Testis (tissue), 3 donors: ENCODE measurements around the gene DPEP2. TPM values are rescaled to one million over a fixed set of nuclear protein-coding genes. Genes with fewer than 3 reads are reported as not detected.

Source experiments
- DNase-seq: peaks from one replicate; pipeline ENCODE4 v3.0.0-alpha.2; 2019
- H3K27ac ChIP-seq, 2 donors: fragments of 200-600 bp; sonication (generic); one replicate each; pipeline ENCODE4 v1.5.1; 2019
- H3K27me3 ChIP-seq: fragments of 200-600 bp; sonication (generic); one replicate; pipeline ENCODE4 v1.5.1; 2019
- H3K36me3 ChIP-seq: fragments of 200-600 bp; sonication (generic); one replicate; pipeline ENCODE4 v1.5.1; 2017; ENCODE audit warnings: low read depth; ENCODE audit errors: missing control alignments
- H3K4me1 ChIP-seq: fragments of 200-600 bp; sonication (generic); one replicate; pipeline ENCODE4 v1.5.1; 2019
- H3K4me3 ChIP-seq, 2 donors: fragments of 200-600 bp; sonication (generic); one replicate each; pipeline ENCODE4 v1.5.1; 2017 to 2019
- H3K9me3 ChIP-seq: fragments of 200-600 bp; sonication (generic); one replicate; pipeline ENCODE4 v1.5.1; 2017
- CTCF ChIP-seq, 3 experiments: fragments of 450-650 bp in 2 of 3; fragments of 200-600 bp in 1 of 3; sonication (generic) in 1 of 3; IDR thresholded peaks; one replicate each; pipeline ENCODE4 v1.5.1; 2016 to 2019; ENCODE audit warnings: antibody characterized with exemption in 3 of 3, mild to moderate bottlenecking in 2 of 3, moderate library complexity in 1 of 3
- POLR2A ChIP-seq: fragments of 450-650 bp; IDR thresholded peaks from one replicate; pipeline ENCODE4 v1.6.1; 2017; ENCODE audit warnings: antibody characterized with exemption, mild to moderate bottlenecking, moderate library complexity
- WGBS, 2 donors: methylation state at CpG; one replicate each; pipeline ENCODE4 v1.1.5; 2018; 5-methylcytosine and 5-hydroxymethylcytosine counted together
- intact Hi-C: fragments of 100-400 bp; cut with DNase I; formaldehyde crosslinking; loops from one replicate; pipeline ENCODE4 v1.15.1; 2023; ENCODE audit warnings: low total_unique reads
- polyA plus RNA-seq: library from polyadenylated mRNA; stranded (reverse); fragments of 350-450 nt; fragmentation: Illumina TruSeq; extraction: RNeasy Lipid Tissue Mini Kit (QIAGEN cat#74804); gene quantifications from one replicate; pipeline ENCODE4 v1.2.3, GENCODE V29; 2014; ENCODE audit warnings: low read depth, low replicate concordance; ENCODE audit not compliant: insufficient read depth
- total RNA-seq, 2 donors: library from RNA; depleted of rRNA; stranded (reverse); fragments of >200 nt; gene quantifications; one replicate each; pipeline ENCODE4 v1.2.3, GENCODE V29; 2016

DPEP2 gene
- total and polyA plus RNA-seq, 3 donors from 2014 or later: 2.7 to 5.9 (median 3.0) TPM

GRCh38 chr16:67944690-67945391, 54.4 kb downstream of the DPEP2 start:
- Histone ChIP-seq H3K4me1 (peaks cover 15% of the 10 kb centered on the region), H3K9me3 (no peaks in the 10 kb centered on the region), H3K36me3 (no peaks in the 10 kb centered on the region), H3K4me3 (no peak overlapping the region), H3K27me3 (no peaks in the 10 kb centered on the region), H3K27ac (peak overlapping the region; percentile 42 to 60)
- intact Hi-C loops: no loop called here
- TF ChIP-seq CTCF (IDR thresholded peaks at IDR 0.05): no peak
- TF ChIP-seq POLR2A: no peak
- WGBS, 2 donors: 96% methylated on average over 8 to 24 of the region's 24 CpGs
- no peak for DNase-seq

- Histone ChIP-seq H3K4me3 (no peak within 1 kb of the TSS), H3K4me1 (peaks cover 15% of the 10 kb centered on the region), H3K9me3 (no peaks in the 10 kb centered on the region), H3K27me3 (no peaks in the 10 kb centered on the region), H3K27ac (peak within 1 kb of the TSS; percentile 42 to 60), H3K36me3 (no peaks in the 10 kb centered on the region)
- TF ChIP-seq CTCF (IDR thresholded peaks at IDR 0.05) (no peak), POLR2A (no peak)
- DNase-seq: peak; percentile 81
- intact Hi-C loops: no loop called here
- 36 to 40% methylated on average over 9 to 23 of the region's 23 CpGs for WGBS, 2 donors
These were observed 55.4 kb downstream of the DPEP2 start, which contains the start of gene LCAT for GRCh38 chr16:67943619-67944504. Gene LCAT, minus strand, starts transcription at chr16:67944120. Its CDS starts 19 bp downstream, at chr16:67944101.

GRCh38 chr16:67943256-67943618, 56.0 kb downstream of the DPEP2 start:
- 66 to 88% methylated on average over 1 to 6 of the region's 6 CpGs for WGBS, 2 donors
- H3K4me3 ChIP-seq: no peak overlapping the region
- H3K27me3 ChIP-seq: no peaks in the 10 kb centered on the region
- no peak for DNase-seq
- H3K27ac ChIP-seq: peak overlapping the region; percentile 42 to 60
- TF ChIP-seq POLR2A: no peak
- intact Hi-C loops: no loop called here
- H3K36me3 ChIP-seq: no peaks in the 10 kb centered on the region
- H3K9me3 ChIP-seq: no peaks in the 10 kb centered on the region
- peaks cover 15% of the 10 kb centered on the region for H3K4me1 ChIP-seq

- Histone ChIP-seq H3K4me3 (no peak overlapping the region), H3K4me1 (peaks cover 15% of the 10 kb centered on the region), H3K27ac (peak overlapping the region; percentile 42 to 60), H3K27me3 (no peaks in the 10 kb centered on the region), H3K36me3 (no peaks in the 10 kb centered on the region), H3K9me3 (no peaks in the 10 kb centered on the region)
- intact Hi-C loops: no loop called here
- no peak for DNase-seq
- TF ChIP-seq CTCF (IDR thresholded peaks at IDR 0.05): no peak
- no peak for TF ChIP-seq POLR2A
- 85 to 95% methylated on average over 4 to 27 of the region's 27 CpGs for WGBS, 2 donors
These were observed 56.6 kb downstream of the DPEP2 start for GRCh38 chr16:67942510-67943255.

- intact Hi-C loops: no loop called here
- Histone ChIP-seq H3K9me3 (no peaks in the 10 kb centered on the region), H3K4me3 (no peak overlapping the region), H3K27me3 (no peaks in the 10 kb centered on the region), H3K27ac (no peak overlapping the region), H3K4me1 (peaks cover 17% of the 10 kb centered on the region), H3K36me3 (no peaks in the 10 kb centered on the region)
- WGBS, 2 donors: 80% methylated on average over 6 of the region's 6 CpGs; no CpG with 5 or more reads in 1 of the 2 donors
- peak; percentile 46 for DNase-seq
- TF ChIP-seq POLR2A: no peak
- peak; percentile 46 to 57 (median 51) for TF ChIP-seq CTCF (IDR thresholded peaks at IDR 0.05)
These were observed 57.1 kb downstream of the DPEP2 start for GRCh38 chr16:67942200-67942509.
